GM19463 (cell line): Measurements from ENCODE around the gene COL26A1.

ENCODE experiments used
- ATAC-seq: cut with Tn5 transposase; IDR thresholded peaks from one replicate; pipeline ENCODE4 v1.9.1; 2021; ENCODE audit warnings: mild to moderate bottlenecking, moderate library complexity; ENCODE audit not compliant: unreplicated experiment

COL26A1 gene

DNA sequence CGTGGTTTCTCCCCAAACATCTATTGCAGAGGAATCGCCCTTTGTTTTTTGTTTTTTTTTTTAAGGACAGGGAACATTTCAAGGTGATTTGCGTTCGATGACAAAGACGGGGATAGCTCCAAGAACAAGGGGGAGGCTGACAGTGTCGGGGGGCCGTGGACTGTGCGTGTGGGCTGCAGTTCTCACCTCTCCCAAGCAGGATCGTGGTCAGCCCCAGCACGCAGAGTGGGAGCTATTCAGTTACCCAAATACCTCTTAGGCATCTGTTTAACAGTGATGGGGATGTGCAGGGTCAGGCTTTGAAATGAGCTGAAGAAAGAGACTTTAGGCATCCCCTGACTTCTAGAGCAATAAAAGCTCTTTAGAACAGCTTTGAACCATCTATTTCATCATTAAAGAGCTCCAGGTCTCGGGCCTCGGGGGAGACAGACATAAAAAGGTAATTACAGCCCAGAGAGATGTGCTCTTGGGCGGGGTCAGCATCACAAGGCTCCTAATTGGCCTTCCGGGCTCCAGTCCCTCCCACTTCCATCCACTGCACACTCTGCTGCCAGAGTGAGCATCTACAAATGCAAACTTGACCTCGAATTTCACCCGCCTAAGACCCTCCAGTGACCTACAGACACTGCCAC, 169.2 kb downstream of the COL26A1 start:
- no peak for ATAC-seq

DNA sequence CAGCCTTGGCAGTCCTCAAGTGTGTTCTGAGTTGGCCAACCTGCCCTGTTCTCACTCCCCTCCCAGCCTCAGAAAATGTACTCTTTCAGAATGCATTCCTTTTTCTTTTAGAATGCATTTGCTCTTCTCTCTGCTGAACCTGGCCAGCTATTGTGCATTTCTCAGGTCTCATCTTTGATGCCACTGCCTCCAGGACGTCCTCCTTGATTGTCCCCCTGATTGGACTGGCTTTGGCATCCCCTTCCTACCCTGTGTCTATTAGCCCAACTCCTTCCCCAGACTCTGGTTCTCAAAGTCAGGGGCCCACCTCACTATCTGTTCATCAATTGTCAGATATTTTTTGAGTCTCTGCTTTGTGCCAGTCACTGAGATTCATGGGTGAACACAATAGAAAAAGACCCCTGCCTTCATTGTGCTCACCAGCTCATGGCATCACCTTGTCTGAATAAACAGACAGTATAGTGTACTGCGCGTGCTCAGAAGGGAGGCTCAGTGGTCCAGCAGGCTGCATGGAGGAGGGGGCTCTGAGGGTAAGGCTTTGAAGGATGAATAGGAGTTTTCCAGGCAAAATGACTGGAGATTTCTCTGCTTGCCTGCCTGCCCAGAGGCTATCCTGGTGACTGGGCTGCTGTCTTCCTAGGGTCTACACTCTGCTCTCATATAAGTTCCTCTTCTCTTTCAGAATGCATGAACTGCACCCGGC, 169.9 kb downstream of the COL26A1 start:
- ATAC-seq = no peak

DNA sequence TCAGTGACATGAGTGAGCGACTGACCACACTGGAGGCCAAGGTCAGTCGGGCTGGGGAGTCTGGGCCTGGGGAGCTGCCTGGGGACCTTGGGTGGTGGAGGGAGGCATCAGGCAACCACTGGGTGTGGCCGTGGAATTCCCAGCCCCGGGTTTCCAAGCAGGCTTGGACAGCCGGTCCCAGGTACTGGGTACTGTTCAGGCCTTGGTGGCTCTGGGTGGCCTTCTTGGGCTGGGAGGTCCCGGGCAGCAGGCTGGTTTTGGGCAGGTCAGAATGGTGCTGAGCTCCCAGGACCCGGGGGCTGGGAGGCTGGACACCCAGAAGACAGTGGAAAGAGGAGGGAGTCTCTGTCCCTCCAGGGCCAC, 170.4 kb downstream of the COL26A1 start:
- ATAC-seq = no peak

DNA sequence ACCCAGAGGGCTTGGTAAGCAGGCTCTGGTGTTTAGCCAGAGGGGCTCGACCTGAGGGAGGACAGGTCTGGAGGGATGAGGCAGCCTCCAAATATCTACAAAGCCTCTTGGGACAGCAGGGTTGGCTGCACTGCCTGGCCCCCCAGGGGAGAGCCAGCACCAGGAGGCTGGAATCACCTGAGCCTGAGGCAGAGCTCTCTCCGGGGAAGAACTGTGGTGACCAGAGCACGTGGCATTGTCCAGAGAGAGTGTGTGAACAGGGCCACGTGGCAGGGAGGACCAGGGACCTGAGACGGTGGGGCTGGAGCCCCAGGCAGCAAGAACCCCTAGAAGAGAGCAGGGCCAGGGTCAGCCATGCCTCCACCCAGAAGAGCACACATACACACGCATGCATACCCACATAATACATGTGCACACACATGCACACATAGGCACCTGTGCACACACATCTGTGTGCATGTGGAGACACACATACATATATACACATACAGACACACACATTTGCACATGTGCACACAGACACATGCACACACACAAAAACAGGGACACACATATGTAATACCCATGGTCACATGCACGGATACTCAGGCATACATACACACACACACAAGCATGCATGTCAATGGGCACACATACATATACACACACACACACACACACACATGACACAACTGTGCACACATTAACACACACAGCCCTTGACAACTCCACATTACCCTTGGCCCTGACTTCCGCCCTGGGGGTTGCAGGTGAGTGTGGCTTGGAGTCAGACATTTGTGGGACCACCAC, 171.5 kb downstream of the COL26A1 start:
- ATAC-seq = no peak

DNA sequence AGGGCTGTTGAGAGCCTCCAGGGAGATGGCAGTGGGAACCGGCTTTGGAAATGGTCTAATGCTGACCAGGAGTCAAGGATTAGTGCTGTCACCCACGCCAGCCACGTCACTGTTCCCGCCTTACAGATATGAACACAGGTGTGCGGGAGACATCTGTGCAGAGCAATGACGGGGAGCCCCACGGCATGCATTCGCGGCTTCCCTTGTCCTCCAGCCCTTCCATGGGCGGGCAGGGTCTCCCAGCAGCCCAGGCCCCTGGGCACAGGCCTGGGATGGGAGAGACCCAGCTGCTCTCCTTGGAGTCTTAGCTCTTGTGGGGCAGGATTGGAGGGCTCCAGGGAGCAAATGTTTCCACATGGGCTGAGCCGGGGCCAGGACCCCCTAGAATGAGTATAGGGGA, 172.2 kb downstream of the COL26A1 start:
- ATAC-seq = no peak

DNA sequence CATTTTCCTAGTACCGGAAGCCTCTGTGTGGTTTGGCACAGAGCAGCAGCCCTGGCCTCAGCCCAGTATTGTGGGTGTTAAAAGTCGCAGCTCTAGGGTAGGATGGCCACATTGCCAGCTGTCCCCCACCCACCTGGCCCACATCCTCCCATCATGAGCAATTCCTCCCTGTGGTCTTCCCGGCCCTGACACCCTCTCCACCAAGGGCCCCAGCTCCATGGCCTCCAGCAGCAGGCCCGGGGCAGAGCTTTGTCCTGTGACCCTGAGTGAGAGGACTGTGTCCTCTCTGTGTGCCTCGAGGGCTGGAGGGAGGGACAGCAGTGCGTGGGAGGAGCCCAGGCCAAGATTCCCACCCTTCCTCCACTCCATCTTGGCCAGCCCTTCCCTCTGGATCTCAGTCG, 172.7 kb downstream of the COL26A1 start:
- ATAC-seq = no peak

DNA sequence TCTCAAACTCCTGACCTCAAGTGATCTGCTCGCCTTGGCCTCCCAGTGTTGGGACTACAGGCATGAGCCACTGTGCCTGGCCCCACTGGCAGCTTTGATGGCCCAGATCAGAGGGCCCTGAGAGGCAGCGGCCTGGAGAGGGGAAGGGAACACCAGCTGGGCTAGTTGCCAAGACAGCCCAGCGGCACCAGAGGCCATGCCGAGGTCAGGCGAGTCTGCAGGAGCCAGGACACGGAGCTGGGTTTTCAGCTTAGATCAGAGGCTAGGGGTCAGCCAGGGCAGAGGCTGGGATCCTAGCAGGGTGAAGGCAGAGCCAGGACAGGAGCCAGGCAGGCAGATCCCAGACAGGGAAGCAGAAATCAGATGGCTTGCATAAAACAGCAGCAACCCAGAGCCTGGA, 173.6 kb downstream of the COL26A1 start:
- no peak for ATAC-seq

DNA sequence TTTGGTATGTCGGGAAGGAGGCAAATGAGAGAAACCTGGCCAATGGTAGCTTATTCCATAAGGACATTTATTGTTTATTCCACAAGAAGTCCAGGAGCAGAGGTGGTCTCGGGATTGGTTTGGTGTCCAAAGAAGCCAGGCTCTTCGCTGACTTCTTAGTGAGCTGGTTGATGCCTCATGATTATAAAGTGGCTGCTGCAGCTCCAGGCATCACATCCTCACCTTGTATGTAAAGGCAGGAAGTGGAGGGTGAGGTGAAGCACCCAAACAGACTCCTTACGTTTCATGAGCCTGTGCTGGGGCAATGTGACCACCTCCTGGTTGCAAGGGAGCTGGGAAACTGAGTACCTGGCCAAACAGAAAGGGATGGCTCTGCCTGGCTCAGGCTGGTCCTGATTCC, 174.0 kb downstream of the COL26A1 start:
- no peak for ATAC-seq

DNA sequence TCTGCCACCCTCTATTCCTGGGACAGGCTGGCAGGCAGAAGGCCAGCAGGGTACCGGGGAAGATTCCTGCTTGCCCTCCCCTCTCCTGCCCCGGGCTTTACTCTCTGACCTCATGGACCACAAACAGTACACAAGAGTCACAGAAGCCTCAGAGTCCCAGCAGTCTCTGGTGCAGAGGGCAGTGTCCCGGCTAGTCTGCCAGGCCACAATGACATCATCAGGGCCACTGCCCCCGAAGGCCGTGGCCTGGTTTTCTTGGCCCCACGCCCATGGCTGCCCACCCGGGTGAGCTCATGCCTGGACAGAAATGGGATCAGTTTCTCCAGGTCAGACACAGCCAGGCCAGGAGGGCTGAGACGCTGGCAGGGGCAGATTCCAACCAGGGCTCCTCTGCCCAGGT, 174.5 kb downstream of the COL26A1 start:
- no peak for ATAC-seq

DNA sequence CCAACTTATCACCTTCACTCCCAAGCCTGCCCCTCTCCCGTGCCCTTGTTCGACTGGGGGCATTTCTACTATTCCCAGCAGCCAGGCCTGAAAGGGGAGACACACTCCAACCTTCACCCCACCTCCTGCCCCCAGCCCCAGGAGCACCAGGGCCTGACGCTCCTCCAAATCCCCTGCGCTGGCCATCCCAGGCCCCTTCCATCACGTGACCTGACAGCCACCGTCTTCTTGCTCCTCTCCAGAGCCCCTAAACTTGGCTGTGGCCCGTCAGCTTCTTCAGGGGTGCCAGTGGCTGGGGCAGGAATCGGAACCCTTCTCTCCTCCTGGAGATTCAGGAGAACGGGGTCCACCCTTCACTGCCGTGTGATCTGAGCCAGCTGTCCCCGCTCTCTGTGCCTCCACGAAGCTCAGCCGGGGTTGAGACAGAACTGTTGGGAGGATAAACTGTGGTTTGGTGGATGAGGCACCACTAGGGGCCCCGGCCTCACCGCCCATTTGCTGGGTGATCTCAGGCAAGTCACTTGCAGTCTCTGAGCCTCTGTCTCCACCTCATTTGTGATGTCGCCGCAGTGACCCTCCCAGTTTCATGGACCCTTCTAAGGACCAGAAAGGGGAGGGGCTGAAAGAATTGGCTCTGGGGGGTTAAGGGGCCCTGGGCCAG, 175.4 kb downstream of the COL26A1 start:
- ATAC-seq = no peak

DNA sequence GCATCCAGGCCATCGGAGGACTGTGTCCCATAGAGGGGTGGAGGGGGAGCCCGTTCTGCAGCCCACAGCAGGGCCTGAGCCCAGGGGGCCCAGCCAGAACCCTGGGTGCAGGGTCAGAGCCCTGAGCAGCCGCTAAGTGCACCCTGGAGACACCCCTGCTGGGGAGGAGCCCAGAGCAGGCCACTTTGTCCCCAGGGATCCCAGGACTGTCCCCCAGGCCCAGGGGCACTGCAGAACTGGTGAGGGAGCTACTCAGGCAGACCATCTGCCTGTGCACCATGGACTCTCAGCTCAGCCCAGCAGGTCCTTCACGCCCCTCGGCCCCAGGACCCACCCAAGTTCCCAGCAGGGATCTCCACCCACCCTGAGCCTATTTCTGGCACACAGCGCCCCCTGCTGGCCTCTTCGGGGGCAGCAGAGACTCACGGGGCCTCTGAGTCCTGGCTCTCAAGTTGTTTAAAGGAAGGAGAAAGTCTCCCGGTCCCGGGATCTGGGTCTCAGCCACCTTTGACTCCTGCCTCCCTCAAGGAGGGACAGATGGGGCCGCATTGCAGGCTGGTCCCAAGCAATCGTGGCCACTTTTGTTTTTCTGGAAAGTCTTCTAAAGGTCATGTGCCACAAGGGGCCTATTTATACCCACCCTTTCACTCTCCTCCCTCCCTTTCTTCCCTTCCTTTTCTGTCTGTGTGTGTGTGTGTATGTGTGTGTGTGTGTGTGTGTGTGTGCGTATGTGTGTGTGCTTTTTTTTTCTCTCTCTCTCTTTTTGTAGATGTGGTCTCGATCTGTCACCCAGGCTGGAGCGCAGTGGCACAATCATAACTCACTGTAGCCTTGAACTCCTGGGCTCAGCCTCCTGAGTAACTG, 176.2 kb downstream of the COL26A1 start:
- no peak for ATAC-seq

DNA sequence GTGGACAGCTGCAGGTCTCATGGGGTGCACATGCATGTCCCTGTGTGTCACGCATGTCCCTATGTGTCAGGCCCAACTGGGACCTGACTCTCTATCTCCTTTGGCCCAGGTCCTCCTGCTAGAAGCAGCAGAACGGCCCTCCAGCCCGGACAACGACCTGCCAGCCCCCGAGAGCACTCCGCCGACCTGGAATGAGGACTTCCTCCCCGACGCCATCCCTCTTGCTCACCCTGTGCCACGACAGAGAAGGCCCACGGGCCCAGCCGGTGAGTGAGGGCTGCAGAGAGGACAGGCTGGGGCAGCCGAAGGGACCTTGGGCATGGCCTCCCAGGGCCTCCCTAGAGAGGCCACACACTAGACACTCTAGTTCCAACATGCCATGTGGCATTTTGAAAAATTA, 177.1 kb downstream of the COL26A1 start:
- no peak for ATAC-seq

DNA sequence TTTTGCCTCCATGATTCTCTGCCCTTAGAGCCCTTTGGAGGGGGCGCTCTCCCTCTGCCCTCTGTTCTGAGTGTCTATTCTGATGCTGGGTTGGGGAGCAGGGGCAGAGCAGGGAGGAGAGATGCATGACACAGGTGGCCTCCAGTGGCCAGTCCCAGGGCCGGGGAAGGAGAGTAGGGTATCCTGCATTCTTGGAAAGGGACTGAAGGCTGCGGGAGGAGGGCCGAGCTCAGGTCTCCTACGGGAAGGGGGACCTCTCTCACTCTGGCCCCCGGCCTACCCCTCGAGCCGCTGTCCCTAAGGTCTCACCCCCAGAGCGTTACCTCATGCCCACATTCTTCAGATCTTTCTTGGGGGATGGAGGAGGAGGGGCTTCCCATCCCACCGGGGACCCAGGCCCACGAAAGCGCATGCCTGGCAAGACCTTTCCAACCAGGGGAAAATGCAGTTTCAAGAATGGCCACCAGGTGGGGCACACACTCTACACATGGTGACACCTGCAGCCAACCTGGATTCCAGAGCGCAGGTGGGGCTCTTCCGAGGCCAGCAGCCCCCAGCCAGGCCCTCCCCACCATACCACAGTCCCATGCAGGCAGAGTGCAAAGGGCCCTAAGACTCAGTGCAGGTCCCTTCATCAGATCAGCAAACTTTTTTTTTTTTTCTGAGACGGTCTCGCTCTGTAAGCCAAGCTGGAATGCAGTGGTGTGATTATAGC, 180.0 kb downstream of the COL26A1 start:
- no peak for ATAC-seq

DNA sequence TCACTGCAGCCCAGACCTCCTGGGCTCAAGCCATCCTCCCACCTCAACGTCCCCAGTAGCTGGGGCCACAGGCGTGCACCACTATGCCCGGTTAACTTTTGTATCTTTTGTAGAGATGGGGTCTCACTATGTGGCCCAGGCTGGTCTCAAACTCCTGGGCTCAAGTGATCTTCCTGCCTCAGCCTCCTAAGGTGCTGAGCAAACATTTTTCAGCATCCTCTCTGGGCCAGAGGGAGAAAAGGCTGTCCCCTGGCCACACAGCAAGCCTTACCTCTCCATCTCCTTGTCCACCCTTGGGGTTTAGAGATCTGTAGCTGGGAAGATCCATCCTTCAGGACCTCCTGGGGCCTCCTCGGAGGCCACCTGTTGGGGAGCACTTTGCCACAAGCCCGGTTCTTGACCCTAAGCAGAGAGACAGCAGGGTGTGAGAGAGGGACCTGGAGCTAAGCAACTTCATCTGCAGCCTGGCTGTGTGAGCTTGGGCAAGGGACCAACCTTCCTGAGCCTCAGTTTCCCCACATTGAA, 180.6 kb downstream of the COL26A1 start:
- no peak for ATAC-seq

DNA sequence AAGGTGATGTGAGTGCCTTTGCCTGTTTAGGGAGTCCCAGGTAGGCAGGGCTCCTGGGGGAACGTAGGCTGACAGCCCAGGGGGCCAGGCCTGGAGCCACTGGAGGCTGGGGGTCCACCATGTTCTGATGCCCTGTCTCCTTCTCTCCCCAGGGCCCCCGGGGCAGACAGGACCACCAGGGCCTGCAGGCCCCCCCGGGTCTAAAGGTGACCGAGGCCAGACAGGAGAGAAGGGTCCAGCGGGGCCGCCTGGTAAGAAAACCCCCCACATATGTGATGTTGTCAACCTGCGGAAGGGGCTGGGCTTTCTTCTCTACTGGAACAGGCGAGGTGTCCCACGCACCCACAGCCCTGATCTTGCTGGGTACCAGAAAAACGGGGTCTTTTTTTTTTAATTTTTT, 181.2 kb downstream of the COL26A1 start:
- ATAC-seq = no peak

DNA sequence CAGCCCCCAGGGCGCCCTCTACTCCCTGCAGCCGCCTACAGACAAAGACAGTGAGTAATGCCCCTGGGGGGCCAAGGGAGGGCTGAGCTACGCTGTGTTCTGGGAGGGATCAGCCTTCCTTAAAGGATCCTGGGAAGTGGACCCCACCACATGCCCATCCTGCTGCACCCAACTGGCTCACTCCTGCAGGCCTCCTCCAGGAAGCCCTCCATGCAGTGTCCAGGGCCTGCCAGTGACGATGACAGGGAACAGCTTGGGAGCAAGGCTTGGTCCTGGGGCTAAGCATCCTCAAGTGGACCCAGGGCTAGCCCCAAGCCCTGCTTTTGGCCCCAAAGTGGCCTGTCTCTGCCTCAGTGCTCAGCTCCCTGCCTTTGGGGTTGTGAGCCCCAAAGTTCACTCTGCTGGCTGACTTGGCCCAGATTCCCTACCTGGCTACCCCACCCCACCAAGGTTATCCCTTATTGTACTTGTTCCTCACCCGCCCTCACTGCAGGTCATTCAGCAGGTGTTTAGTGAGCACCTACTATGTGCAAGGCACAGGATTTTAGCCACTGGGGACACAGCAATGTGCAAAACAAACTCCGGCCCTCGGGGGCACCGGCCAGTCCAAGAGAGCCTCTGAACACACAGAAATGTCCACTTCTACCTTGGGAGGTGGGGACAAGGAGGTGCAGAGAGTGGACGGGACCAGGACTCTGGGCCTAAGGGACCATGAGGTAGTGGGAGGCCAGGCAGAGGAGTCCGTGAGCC, 182.9 kb downstream of the COL26A1 start:
- no peak for ATAC-seq

DNA sequence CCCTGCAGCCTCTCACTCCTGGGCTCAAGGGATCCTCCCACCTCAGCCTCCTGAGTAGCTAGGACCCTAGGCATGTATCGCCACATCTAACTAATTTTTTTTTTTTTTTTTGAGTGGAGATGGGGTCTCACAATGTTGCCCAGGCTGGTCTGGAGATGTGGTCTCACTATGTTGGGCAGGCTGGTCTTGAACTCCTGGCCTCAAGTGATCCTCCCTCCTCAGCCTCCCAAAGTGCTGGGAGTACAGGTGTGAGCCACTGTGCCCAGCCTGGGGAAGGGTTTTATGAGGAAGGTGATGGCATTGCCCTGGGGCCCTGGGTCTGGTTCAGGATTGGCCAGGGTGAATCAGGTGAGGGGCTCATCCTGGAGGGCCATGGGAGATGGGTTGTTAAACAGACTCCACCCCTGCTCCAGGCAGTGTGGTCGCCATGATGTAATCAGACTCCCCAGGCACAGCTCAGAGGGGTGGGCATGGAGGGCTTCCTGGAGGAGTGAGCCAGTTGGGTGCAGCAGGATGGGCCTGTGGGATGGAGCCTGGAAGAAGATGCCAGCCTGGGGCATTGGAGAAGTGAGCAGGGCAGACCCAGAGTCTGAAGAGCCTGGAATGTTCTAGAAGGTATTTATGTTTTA, 183.7 kb downstream of the COL26A1 start:
- ATAC-seq = no peak

DNA sequence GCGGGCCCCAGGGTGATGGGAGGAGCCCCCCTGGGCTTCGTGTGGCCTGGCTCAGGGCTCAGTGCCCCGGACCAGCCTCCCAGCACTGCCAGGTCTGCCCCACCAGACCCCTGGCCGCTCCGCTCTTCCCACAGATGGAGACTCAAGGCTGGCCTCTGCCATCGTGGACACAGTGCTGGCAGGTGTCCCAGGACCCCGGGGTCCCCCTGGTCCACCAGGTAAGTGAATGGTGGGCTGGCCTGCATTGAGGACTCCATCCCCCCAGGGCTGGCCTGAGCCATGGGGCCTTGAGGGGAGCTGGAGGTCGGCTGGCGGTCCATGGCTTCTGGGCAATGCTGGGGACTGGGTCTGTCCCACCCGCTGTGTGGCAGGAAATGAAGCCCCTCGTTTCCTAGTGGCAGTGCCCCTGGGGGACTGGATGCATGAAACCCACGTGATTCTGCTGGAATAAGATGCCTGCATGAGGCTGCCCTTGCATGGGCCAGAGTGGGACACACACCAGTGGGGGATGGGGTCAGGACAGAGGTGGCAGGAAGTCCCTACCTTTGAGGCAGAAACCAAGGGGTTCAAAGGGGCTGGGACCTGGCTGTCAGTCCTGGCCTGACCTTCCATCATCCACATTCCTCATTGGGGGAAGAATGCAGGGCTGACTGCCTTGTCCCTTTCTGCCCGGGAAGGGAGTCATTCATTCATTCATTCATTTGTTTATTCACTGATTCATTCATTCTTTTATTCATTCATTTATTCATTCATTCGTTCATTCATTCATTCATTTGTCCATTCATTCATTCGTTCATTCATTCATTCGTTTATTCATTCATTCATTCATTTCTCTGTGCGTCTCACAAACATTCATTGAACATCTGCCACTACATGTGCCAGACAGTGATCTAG, 184.6 kb downstream of the COL26A1 start:
- no peak for ATAC-seq
